Neural progenitor cell (in vitro differentiated cells): ENCODE results near the gene RAB31. TPM values are rescaled to one million over a fixed set of nuclear protein-coding genes. Genes with fewer than 3 reads are reported as not detected.
A peak's percentile ranks its signal among the peaks of the same experiment; 100 is the strongest.
"Not testable (repeated sequence)": the region's sequence is repeated elsewhere in the genome, so short reads cannot be mapped to it uniquely, and the experiment has no call there.

ENCODE experiments used
- DNase-seq: peaks from one replicate; pipeline ENCODE4 v3.0.0-alpha.2; 2016; ENCODE audit warnings: low spot score
- H2AFZ ChIP-seq: fragments of 200-600 bp; sonication (generic); replicated peaks from 2 replicates; pipeline ENCODE4 v1.6.1; 2016; ENCODE audit warnings: antibody characterized with exemption
- H3F3A ChIP-seq: fragments of 200-600 bp; sonication (generic); 2 replicates; pipeline ENCODE4 v1.6.1; 2016; ENCODE audit warnings: antibody characterized with exemption, low read depth
- H3K27ac ChIP-seq: fragments of 200-600 bp; sonication (generic); 2 replicates; pipeline ENCODE4 v1.5.1; 2016; ENCODE audit warnings: mild to moderate bottlenecking
- H3K27me3 ChIP-seq: fragments of 200-600 bp; sonication (generic); 2 replicates; pipeline ENCODE4 v1.6.1; 2016; ENCODE audit warnings: mild to moderate bottlenecking, moderate library complexity
- H3K36me3 ChIP-seq: fragments of 200-600 bp; sonication (generic); 2 replicates; pipeline ENCODE4 v1.5.1; 2016
- H3K4me1 ChIP-seq: fragments of 200-600 bp; sonication (generic); 2 replicates; pipeline ENCODE4 v1.6.1; 2016; ENCODE audit warnings: mixed run types
- H3K4me2 ChIP-seq: fragments of 200-600 bp; sonication (generic); 2 replicates; pipeline ENCODE4 v1.6.1; 2016
- H3K4me3 ChIP-seq: fragments of 200-600 bp; sonication (generic); 2 replicates; pipeline ENCODE4 v1.5.1; 2016
- H3K79me2 ChIP-seq: fragments of 200-600 bp; sonication (generic); 2 replicates; pipeline ENCODE4 v1.6.1; 2016; ENCODE audit warnings: low read depth
- H3K9ac ChIP-seq: fragments of 200-600 bp; sonication (generic); 2 replicates; pipeline ENCODE4 v1.6.1; 2016
- H3K9me3 ChIP-seq: fragments of 200-600 bp; sonication (generic); 2 replicates; pipeline ENCODE4 v1.5.1; 2016; ENCODE audit warnings: low read depth
- H4K20me1 ChIP-seq: fragments of 200-600 bp; sonication (generic); 2 replicates; pipeline ENCODE4 v1.6.1; 2016; ENCODE audit warnings: low read depth
- H3K27ac Mint-ChIP-seq: 3 replicates; pipeline ENCODE4 v1.8.0; 2021; ENCODE audit warnings: mixed read lengths
- H3K27me3 Mint-ChIP-seq: 2 replicates; pipeline ENCODE4 v1.8.0; 2022; ENCODE audit warnings: low read depth, mild to moderate bottlenecking, inconsistent platforms, moderate library complexity, mixed read lengths; ENCODE audit not compliant: insufficient read depth
- H3K36me3 Mint-ChIP-seq: 3 replicates; pipeline ENCODE4 v1.8.0; 2021; ENCODE audit warnings: mixed read lengths
- H3K4me1 Mint-ChIP-seq: 3 replicates; pipeline ENCODE4 v1.8.0; 2021; ENCODE audit warnings: mixed read lengths
- H3K4me3 Mint-ChIP-seq: 3 replicates; pipeline ENCODE4 v1.8.0; 2021; ENCODE audit warnings: mild to moderate bottlenecking, moderate library complexity, mixed read lengths
- H3K9me3 Mint-ChIP-seq: 3 replicates; pipeline ENCODE4 v1.8.0; 2020; ENCODE audit warnings: mixed read lengths
- EZH2 ChIP-seq: fragments of 200-600 bp; sonication (generic); IDR thresholded peaks from 2 replicates; pipeline ENCODE4 v1.6.1; 2017; ENCODE audit warnings: antibody characterized with exemption, mild to moderate bottlenecking, moderate library complexity
- EZH2phosphoT487 ChIP-seq: fragments of 200-600 bp; sonication (generic); IDR thresholded peaks from 2 replicates; pipeline ENCODE4 v1.6.1; 2017; ENCODE audit warnings: antibody characterized with exemption
- total RNA-seq: library from RNA; depleted of rRNA; stranded (reverse); fragments of >200 nt; gene quantifications from 2 replicates; pipeline ENCODE4 v1.2.3, GENCODE V29; 2015; ENCODE audit warnings: low replicate concordance
- TF ChIP-seq, protein P1 (sequence below): fragments of 200-600 bp; sonication (generic); IDR thresholded peaks from 2 replicates; pipeline ENCODE4 v1.5.1; 2017; ENCODE audit warnings: antibody characterized with exemption, mild to moderate bottlenecking

Gene RAB31
- total RNA-seq, 1 donor from 2014 or later: 5.0 TPM

GRCh38 chr18:9900699-9901098, 192.6 kb downstream of the RAB31 start:
- H3K4me1 Mint-ChIP-seq: no peaks in the 10 kb centered on the region
- Histone ChIP-seq H3K36me3 (no peaks in the 10 kb centered on the region), H3F3A (no peaks in the 10 kb centered on the region), H3K27me3 (no peaks in the 10 kb centered on the region), H3K9me3 (no peaks in the 10 kb centered on the region), H2AFZ (no peak overlapping the region), H3K4me1 (no peaks in the 10 kb centered on the region), H3K79me2 (no peaks in the 10 kb centered on the region), H3K4me3 (no peak overlapping the region), H3K9ac (no peak overlapping the region), H3K4me2 (no peak overlapping the region), H4K20me1 (no peaks in the 10 kb centered on the region), H3K27ac (no peak overlapping the region)
- no peak overlapping the region for H3K4me3 Mint-ChIP-seq
- TF ChIP-seq, protein P1, sequence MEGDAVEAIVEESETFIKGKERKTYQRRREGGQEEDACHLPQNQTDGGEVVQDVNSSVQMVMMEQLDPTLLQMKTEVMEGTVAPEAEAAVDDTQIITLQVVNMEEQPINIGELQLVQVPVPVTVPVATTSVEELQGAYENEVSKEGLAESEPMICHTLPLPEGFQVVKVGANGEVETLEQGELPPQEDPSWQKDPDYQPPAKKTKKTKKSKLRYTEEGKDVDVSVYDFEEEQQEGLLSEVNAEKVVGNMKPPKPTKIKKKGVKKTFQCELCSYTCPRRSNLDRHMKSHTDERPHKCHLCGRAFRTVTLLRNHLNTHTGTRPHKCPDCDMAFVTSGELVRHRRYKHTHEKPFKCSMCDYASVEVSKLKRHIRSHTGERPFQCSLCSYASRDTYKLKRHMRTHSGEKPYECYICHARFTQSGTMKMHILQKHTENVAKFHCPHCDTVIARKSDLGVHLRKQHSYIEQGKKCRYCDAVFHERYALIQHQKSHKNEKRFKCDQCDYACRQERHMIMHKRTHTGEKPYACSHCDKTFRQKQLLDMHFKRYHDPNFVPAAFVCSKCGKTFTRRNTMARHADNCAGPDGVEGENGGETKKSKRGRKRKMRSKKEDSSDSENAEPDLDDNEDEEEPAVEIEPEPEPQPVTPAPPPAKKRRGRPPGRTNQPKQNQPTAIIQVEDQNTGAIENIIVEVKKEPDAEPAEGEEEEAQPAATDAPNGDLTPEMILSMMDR: no peak
- no peak for TF ChIP-seq EZH2phosphoT487
- no peak for TF ChIP-seq EZH2
- H3K9me3 Mint-ChIP-seq: peaks cover 2% of the 10 kb centered on the region
- no peak for DNase-seq
- peaks cover 5% of the 10 kb centered on the region for H3K27me3 Mint-ChIP-seq
- no peak overlapping the region for H3K27ac Mint-ChIP-seq
- H3K36me3 Mint-ChIP-seq: no peaks in the 10 kb centered on the region

GRCh38 chr18:9901377-9901776, 193.3 kb downstream of the RAB31 start:
- Mint-ChIP-seq H3K4me3 (no peak overlapping the region), H3K27me3 (peaks cover 5% of the 10 kb centered on the region), H3K27ac (no peak overlapping the region), H3K4me1 (no peaks in the 10 kb centered on the region), H3K9me3 (peaks cover 2% of the 10 kb centered on the region), H3K36me3 (no peaks in the 10 kb centered on the region)
- Histone ChIP-seq H3K4me1 (no peaks in the 10 kb centered on the region), H2AFZ (no peak overlapping the region), H3K4me3 (no peak overlapping the region), H3F3A (no peaks in the 10 kb centered on the region), H3K27ac (no peak overlapping the region), H3K4me2 (no peak overlapping the region), H3K9me3 (no peaks in the 10 kb centered on the region), H3K79me2 (no peaks in the 10 kb centered on the region), H3K36me3 (no peaks in the 10 kb centered on the region), H4K20me1 (no peaks in the 10 kb centered on the region), H3K9ac (no peak overlapping the region), H3K27me3 (no peaks in the 10 kb centered on the region)
- DNase-seq: no peak
- TF ChIP-seq EZH2phosphoT487 (no peak), EZH2 (no peak)
- TF ChIP-seq, protein P1: no peak

GRCh38 chr18:9902264-9902663, 194.2 kb downstream of the RAB31 start:
- H2AFZ ChIP-seq, H3K27ac Mint-ChIP-seq, DNase-seq, H3K9me3 ChIP-seq, H3K27ac ChIP-seq, H3K79me2 ChIP-seq, H3K36me3 Mint-ChIP-seq, H4K20me1 ChIP-seq, H3K9me3 Mint-ChIP-seq, H3K4me3 ChIP-seq, H3K27me3 ChIP-seq, H3K4me1 ChIP-seq, H3K4me2 ChIP-seq, H3K36me3 ChIP-seq, H3K4me3 Mint-ChIP-seq, H3K4me1 Mint-ChIP-seq, H3F3A ChIP-seq, H3K27me3 Mint-ChIP-seq, H3K9ac ChIP-seq: not testable (repeated sequence)

GRCh38 chr18:9902832-9903231, 194.7 kb downstream of the RAB31 start:
- Mint-ChIP-seq H3K36me3 (no peaks in the 10 kb centered on the region), H3K9me3 (peaks cover 2% of the 10 kb centered on the region), H3K27ac (no peak overlapping the region), H3K4me1 (peaks cover 3% of the 10 kb centered on the region), H3K4me3 (no peak overlapping the region), H3K27me3 (peaks cover 5% of the 10 kb centered on the region)
- H3K36me3 ChIP-seq: no peaks in the 10 kb centered on the region
- H3F3A ChIP-seq: no peaks in the 10 kb centered on the region
- H3K79me2 ChIP-seq: no peaks in the 10 kb centered on the region
- no peak overlapping the region for H3K4me2 ChIP-seq
- H3K9me3 ChIP-seq: no peaks in the 10 kb centered on the region
- peak; percentile 30 for DNase-seq
- H3K4me1 ChIP-seq: no peaks in the 10 kb centered on the region
- no peaks in the 10 kb centered on the region for H4K20me1 ChIP-seq
- no peak overlapping the region for H3K9ac ChIP-seq
- no peak for TF ChIP-seq EZH2
- TF ChIP-seq, protein P1: no peak
- no peak for TF ChIP-seq EZH2phosphoT487
- H2AFZ ChIP-seq: no peak overlapping the region
- no peak overlapping the region for H3K27ac ChIP-seq
- H3K4me3 ChIP-seq: no peak overlapping the region
- no peaks in the 10 kb centered on the region for H3K27me3 ChIP-seq
